ENCODE measurements around the gene TSHB. TPM values are rescaled to one million over a fixed set of nuclear protein-coding genes. Genes with fewer than 3 reads are reported as not detected.

TSHB gene
- total RNA-seq, 2 experiments from 2014 or later: not detected

GRCh38 chr1:115082949-115083348 lies 53.3 kb downstream of the TSHB start:
- POLR2A ChIA-PET: interaction anchor here (0.5 to 0.6 kb wide), 2 partner anchors 88 to 1863 kb away, joined by 3 read pairs; no protein-coding TSS in a partner anchor
- Histone ChIP-seq H3K9me3 (ENCODE audit: low read length) (no peaks in the 10 kb centered on the region), H3K27ac (ENCODE audit: low read depth, low read length, poor library complexity, severe bottlenecking) (no peak overlapping the region), H3K79me2 (ENCODE audit: insufficient read depth, low read depth, low read length) (no peaks in the 10 kb centered on the region), H2AFZ (ENCODE audit: low read length) (no peak overlapping the region), H4K20me1 (ENCODE audit: insufficient read depth, low read length) (no peaks in the 10 kb centered on the region), H3K36me3 (ENCODE audit: insufficient read depth, low read length) (no peaks in the 10 kb centered on the region), H3K4me1 (ENCODE audit: insufficient read depth, low read length, poor library complexity, severe bottlenecking) (no peaks in the 10 kb centered on the region), H3K9me2 (ENCODE audit: insufficient read depth, low read length) (no peaks in the 10 kb centered on the region), H3K4me2 (ENCODE audit: low read length) (no peak overlapping the region), H3K4me3 (ENCODE audit: low read depth, low read length, poor library complexity, severe bottlenecking) (no peak overlapping the region)
- no peak for TF ChIP-seq CTCF (conservative IDR thresholded peaks at IDR 0.05; ENCODE audit: low read length)
- TF ChIP-seq EZH2phosphoT487 (IDR thresholded peaks at IDR 0.05; ENCODE audit: borderline replicate concordance, low read depth, low read length): no peak
- CTCF ChIA-PET (ENCODE audit: unreplicated experiment): no interaction called here
- no peak for DNase-seq (ENCODE audit: low spot score)
- intact Hi-C loops (cut with micrococcal nuclease; ENCODE audit: unreplicated experiment): no loop called here
- no TSS peak for BruUV-seq (replicated peaks)

Other genes starting within 250 kb of the TSHB start
- gene SIKE1, start 249.1 kb upstream of the TSHB start, total RNA-seq (2014; rRNA removed; shearing (Covaris generic)): 123 and 142 TPM in 2 replicates
- gene SIKE1, start 249.1 kb upstream of the TSHB start, total RNA-seq (2022): 71.0 and 75.3 TPM in 2 replicates
- not detected in 2 replicates for gene SYCP1, start 175.0 kb upstream of the TSHB start, total RNA-seq (2014; rRNA removed; shearing (Covaris generic))
- gene SYCP1, start 175.0 kb upstream of the TSHB start, total RNA-seq (2022): not detected in 2 replicates
- gene TSPAN2, start 59.7 kb downstream of the TSHB start, total RNA-seq (2014; rRNA removed; shearing (Covaris generic)): 0.25 TPM in 1 of 2 replicates, not detected in the other
- gene TSPAN2, start 59.7 kb downstream of the TSHB start, total RNA-seq (2022): 0.22 and 0.36 TPM in 2 replicates

All from OCI-LY7 (cell line).